GM18868 (cell line): ENCODE data around the gene XYLT1.
"Not testable (repeated sequence)": the region's sequence is repeated elsewhere in the genome, so short reads cannot be mapped to it uniquely, and the experiment has no call there.

ENCODE experiments used
- ATAC-seq: cut with Tn5 transposase; IDR thresholded peaks from one replicate; pipeline ENCODE4 v1.9.1; 2021; ENCODE audit warnings: mild to moderate bottlenecking, moderate library complexity; ENCODE audit not compliant: unreplicated experiment

Gene XYLT1

DNA sequence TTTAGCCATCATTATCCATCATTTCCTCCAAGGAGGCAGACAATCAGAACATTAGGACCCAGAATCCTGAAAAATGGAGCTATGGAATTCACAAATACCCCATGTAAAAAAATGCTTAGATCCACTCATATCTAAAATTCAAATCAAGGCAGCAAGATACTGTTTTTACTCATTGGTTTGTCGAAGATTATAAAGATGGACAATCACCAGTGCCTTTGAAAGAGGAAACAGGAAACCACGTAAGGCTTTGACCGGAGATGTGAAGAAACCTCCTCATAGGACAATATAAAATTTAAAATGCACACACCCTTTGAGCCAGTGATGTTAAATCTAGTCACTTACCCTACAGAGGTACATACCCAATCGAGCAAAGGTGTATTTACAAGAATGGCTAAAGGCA is 130.0 kb downstream of the XYLT1 start:
- ATAC-seq, result no peak

DNA sequence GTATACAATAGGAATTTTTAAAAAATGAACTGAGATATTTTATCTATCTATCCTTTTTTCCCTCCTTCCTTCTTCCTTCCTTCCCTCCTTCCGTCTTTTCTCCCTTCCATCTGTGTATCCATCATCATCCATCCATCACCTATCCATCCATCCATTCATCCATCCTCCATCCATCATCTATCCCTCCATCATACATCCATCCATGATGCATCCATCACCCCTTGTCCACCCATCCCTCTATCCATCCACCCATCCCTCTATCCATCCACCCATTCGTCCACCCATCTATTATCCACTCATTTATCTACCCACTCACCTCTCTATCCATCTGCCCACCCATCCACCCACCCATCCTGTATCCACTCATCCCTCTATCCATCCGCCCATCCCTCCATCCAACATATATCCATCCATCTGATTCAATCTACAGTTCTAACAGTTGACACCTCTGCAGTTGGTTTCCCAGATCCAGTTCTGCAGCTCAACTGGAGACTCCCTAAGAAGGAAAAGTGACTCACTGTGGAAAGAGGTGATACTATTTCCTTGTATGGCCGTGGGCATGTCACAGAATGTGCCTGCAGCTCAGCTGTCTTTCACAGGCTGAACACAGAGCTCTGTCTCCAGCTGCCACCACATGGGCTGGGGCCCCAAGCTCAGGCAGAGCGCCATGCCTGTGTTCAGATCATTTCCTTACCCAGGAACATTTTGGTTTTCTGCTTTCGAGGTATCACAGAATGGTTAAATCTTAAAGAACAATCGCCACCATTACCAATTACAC is 130.8 kb downstream of the XYLT1 start:
- ATAC-seq, result no peak

DNA sequence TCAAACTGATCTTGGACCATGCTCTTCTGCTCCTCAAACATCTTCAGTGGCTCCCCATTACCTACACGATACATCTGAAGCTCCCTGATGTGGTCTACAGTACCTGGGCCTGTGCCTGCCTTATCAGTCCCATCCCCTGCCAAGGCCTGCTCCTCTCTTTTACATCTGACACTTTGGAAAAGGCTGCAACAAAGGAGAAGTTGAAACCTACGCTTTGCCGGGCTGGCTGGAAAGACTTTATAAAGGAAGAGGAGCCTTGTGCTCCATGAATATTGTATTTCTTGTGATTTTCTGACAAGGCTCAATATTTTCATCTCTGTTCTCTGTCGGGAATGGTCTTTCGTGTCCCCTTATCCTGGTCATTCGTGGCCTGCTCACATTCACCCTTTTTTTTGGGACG is 132.5 kb downstream of the XYLT1 start:
- ATAC-seq, result no peak

DNA sequence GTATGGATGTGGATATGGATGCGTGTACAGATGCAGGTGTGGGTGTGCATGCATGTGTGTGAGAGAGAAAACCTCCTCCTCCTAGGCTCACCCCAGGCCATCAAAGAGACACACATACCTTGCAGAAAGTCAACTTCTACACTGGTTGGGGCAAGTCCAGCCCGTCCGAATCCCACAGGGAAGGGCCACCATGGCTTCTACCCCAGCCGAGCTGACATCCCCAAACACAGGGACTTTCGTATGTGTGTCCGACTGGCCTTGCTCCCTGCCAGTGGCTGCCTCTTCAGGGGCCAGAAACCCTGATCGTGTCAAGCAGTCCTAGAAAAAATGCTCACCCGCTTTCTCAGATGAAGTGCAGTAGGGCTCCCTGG is 134.2 kb downstream of the XYLT1 start:
- ATAC-seq, result no peak

DNA sequence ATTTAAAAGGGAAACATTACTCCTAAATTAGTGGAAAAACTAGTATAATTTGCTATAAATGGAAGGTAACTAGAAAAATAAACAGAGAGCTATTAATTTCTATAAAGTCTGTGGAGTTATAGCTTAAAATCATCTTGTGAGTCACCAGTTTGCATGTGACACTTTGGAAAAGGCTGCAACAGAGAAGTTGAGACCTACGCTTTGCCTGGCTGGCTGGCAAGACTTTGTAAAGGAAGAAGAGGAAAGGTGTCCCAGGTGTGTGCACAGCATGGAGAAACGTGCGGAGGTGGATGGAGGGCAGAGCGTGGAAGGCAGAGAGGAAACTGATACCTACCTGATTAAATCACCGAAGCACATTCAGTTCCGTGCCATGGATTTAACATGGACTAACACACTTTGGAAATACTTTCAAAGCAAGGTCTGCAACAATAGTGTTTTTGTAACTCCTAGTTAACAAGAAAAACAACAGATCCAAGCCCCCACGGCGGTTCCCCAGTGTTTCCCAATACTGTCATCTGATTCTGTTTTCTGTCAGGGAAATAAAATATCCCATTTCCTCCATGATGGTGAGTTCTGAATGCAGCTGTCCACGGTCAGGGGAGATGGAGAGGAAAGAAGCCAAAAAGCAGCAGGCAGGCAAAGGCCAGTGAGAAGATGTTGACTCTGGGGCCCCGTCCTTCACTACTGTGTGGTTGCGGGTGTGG is 134.8 kb downstream of the XYLT1 start:
- no peak for ATAC-seq

DNA sequence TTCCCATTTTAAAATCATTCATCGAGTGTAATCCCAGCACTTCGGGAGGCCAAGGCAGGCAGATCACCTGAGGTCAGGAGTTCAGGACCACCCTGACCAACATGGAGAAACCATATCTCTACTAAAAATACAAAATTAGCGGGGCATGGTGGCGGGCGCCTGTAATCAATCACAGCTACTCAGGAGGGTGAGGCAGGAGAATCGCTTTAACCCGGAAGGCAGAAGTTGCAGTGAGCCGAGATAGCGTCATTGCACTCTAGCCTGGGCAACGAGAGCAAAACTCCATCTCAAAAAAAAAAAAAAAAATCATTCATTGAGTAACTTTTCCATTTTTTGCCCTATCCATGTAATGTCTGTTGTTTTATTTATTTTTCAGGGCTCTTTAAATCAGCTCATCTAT is 135.4 kb downstream of the XYLT1 start:
- not testable (repeated sequence) for ATAC-seq

DNA sequence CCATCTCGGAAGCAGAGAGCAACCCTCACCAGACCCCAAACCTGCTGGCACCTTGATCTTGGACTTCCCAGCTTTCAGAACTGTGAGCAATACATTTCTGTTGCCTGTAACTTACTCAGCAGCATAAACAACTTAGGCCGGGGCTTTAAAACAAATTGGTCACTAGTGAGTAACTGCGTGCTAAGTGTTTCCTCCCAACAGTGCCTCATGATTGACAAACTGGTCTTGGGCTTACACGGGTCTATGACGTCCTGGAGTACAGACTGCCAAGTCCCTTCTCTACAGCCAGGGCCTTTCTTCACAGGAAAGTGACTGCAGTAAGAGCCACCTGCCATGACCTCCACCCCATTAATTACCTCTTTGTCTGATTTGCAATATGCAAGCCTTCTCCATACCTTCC is 136.7 kb downstream of the XYLT1 start:
- no peak for ATAC-seq

DNA sequence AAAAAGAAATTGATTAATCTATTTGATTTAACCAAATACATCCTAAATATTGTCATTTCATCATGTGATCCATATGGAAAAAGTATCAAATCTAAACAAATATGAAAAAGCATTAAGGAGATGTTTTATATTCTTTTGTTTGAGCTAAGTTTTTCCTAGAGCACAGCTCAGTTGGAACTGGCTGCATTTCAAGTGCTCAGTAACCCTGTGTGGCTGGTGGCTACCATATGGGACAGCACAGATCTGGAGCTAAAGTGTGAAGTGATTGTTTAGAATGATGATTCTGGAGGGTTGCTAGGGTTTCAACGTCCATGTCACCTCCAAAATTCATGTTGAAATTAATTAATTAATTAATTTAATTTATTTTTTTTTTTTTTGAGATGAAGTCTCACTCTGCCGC is 137.5 kb downstream of the XYLT1 start:
- no peak for ATAC-seq

DNA sequence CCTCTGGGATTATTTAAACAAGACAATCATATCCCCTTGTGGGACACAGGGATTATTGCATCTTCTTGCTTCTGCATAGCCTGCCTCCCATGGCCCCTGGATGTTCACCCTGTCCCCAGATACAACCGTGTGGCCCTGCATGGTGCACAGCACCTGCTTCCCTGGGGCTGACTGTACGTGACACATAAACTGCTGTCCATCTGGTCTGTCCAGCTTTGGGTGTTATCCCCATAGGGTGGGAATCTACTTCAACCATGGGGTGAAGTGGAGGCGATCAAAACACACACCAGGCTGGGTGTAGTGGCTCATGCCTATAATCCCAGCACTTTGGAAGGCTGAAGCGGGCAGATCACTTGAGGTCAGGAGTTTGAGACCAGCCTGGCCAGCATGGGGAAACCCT is 138.8 kb downstream of the XYLT1 start:
- ATAC-seq, result no peak

DNA sequence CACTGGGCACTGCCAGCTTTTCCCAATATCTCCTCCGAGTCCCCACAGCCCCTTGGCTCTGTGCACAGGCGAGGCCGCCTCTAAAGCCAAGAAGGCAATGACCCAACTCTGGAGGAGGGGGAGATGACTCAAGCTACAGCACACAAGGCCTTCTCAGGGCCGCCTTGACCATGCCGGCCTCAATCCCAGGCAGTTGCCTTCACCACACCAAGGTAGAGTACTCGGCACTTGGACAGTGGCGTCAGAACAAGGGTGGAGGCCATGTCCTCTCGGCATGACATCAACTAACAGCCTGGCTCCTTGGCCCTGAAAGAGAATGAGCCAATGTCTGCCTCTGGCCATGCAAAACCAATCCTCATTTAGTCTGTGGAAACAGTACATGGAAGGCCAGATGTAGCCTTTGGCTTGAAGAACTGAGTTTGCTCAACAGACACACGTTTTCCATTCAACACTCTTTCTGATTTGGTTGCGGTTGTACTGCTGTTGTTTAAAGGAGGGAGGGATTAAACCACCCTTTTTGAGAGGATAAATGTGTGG is 139.6 kb downstream of the XYLT1 start:
- no peak for ATAC-seq

DNA sequence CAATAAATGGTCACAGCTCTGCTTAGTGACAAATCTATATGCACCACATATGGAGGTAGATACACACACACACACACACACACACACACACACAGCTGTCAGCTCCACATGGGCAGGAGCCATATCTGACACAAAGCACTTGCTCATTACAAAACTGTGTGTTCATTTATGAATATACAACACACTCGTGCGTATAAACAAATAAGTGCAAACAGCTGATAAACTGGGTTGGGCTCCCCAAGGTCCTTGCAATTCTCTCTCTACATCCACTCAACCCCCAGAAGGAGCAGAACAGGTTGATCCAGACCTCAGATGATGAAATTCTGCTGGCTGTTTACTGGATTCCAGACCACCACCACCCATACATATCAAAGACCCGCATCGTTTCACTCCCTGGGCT is 140.7 kb downstream of the XYLT1 start:
- no peak for ATAC-seq

DNA sequence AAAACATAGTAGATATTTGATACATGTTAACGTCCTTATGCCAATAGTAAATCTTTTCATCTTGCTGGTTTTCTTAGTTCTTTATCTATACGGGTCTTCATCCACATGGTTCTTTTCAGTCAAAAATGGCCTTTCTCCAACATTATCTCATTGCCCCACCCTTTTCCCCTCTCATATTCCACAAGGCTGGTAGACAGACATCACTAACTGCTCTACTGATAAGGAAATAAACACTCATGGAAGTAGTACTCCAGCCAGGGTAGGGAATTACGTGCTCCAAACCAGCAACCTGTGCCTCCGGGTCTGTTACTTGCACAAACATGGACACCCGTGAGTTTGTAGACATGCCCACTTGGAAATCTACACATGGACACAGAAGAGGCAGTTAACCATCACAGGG is 141.4 kb downstream of the XYLT1 start:
- ATAC-seq, result no peak

DNA sequence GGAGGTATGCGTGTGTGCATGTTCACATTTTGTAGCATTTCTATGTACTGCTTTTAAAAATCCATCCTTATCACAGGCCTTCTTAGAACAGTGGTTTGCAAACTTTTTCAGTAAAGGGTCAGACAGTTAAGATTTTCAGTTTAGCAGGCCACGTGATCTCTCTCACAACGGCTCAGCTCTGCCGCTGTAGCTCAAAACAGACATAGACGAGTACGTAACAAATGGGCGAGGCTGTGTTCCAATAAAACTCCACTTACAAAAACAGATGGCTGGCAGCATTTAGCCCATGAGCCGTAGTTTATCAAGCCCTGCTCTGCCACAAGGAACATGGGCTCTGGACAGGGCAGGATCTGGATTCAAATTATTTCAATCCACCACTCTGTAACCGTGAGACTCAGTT is 141.8 kb downstream of the XYLT1 start:
- no peak for ATAC-seq

DNA sequence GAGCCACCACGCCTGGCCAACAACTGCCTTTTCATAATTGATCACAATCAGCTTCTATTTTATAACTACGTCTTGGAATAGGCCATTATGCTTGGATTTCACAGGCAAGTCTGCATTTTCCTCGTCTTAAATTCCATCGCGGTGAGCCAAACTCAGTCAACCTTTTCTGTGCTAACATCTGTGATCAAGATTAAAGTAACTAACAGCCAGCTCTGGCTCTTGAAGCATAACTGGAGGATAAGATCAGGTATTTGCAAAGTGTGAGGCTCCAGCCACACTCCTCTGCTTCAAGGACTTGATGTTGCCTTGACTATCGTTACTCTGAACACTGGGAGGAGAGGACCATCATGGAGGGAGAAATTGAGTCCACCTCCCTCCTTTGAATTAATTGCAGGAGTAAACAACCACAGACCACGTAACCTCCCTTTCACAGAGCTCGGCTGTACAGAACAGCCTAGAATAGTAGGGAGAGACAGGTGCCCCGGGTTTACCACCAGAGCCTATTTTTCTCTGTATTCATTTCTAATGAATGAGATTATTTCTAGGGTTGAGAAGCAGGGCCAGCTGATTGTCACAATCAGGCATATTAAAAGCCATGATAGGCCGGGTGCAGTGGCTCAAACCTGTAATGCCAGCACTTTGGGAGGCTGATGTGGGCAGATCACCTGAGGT is 143.0 kb downstream of the XYLT1 start:
- ATAC-seq, result no peak

DNA sequence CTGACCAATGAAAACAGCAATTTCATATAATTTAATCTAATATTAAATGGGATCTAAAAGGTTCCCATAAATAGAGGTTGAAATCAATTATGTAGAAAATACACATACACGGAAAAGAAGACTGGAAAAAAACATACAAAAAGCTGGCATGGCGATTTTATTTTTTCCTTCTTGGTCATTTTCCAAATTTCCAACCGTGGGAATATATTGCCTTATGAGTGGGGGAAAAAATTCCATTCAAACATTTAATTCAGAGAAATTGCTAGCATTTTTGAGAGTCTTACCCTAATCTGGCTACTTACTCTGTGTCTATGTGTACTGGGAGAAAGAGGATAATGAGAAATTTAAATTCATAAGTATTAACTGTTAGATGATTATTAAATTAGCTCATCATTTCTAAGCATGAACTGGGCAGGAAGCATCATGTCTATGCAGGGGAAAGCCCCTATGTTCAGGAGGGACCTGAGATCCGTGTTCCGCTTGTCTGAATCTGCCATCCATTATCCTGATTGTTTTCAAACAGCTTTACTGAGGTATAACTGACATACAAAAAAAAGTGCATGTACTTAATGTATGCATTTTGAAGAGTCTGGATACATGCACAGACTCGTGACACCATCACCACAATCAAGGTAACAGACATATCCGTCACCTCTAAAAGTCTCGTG is 145.2 kb downstream of the XYLT1 start:
- ATAC-seq, result no peak

DNA sequence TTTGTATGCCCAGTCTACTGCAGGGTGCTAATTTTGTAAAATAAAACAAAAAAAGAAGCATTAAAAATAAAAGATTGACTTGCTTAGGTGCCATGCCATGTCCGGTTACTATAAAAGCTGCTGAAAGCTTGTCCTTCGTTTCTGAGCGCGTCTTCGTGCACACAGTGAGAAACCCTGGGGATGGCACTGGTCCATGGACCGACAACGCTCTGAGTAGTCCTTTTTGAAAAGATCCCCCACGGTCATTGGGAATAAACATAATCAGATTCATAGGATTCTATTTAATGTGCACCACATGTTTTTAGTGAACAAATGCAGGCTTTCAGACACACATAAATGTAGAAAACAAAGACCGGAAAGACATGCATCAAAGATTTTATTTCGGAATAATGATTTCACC is 146.3 kb downstream of the XYLT1 start:
- ATAC-seq, result no peak

DNA sequence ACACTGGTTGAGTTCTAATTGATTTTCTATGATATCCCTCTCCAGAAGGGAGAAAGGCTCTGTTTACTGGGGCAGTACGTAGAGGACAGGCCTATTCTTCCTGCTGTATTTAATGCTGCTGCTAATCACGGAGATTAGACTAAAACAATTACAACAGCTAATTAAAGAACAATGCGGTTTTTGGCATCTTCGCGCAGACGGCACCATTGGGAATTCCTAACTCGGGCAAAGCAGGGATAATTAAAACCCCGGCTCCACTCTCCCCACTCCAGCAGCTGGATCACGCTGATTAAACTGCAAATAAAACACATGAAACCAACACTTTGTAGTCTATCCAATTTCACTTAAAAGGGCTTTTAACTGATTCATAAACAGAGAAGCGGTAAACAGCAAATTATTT is 147.6 kb downstream of the XYLT1 start:
- no peak for ATAC-seq

DNA sequence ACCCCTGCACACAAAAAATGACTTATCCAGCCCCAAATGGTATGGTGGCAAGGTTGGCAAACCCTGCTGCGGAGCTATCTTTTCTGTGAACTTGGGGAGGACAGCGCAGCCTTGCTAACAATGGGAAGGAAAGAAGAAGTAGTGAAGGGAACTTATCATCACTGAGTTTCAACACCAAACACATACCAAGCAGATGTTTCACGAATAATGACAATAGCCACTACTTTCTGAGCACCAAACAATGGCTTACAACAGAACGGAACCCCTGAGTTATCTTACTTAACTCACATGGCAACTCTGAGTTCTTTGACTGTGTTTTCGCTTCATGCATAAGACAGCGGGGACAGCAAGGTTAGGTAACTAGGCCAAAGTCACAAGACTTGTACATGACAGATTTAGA is 148.9 kb downstream of the XYLT1 start:
- ATAC-seq, result no peak

DNA sequence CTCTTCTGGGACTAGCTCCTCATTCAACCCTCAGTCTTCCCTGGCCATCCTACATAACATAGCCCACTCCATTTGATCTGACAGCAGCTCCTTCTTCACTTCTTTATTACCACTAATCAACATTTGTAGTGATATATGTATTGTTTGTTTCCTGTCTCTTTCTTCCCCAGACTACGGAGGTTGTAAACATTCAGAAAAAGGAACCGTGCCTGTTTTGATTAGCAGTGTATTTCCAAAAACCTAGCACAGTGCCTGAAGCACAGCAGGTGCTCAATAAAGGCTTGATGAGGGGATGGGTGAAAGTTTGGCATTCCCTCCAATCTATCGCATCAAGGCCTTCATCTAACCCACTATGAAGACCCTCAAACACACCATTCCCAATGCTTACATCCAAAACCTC is 150.8 kb downstream of the XYLT1 start:
- ATAC-seq, result no peak

DNA sequence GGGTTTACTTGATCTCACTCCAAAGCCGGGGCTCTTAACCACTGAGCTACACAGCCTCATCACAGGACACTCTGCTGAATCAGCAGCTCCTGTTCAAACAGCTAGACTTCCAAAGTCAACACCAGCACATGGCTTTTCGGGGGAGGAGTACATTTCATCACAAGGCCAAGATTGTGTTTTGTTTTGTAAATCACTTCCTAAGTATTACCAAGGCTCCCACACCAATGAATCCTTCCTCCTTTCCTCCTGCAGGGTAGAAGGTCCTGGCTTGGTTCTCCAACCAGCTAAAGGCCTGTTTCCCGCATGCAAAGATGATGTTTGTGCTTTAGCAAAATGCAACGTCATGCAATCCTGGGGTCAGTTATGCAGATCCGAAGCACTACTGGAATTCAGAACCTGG is 152.5 kb downstream of the XYLT1 start:
- no peak for ATAC-seq

DNA sequence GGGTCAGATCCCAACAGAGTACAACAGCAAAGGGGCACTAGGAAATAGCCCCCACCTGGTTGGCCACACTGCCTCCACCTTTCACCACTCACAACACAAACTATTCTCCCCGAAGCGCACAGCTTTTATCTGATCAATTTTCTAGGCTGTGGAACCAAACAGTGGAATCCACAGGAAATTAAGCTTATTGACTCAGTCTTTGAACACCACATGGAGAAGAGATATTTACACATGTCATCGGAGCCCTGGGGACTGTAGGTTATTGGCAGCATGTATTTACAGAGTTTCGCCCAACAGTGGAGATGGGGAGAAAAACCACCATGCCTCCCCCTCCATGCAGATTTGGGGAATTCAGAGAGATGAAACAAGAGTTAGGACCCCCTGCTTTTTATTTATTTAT is 154.8 kb downstream of the XYLT1 start:
- no peak for ATAC-seq
